GM18505 (cell line): Measurements from ENCODE around the gene MERTK.
"Not testable (repeated sequence)": the region's sequence is repeated elsewhere in the genome, so short reads cannot be mapped to it uniquely, and the experiment has no call there.

Source experiments
- ATAC-seq: cut with Tn5 transposase; IDR thresholded peaks from one replicate; pipeline ENCODE4 v1.9.1; 2021; ENCODE audit not compliant: unreplicated experiment
- POLR2A ChIP-seq: IDR thresholded peaks from 4 replicates; pipeline ENCODE4 v1.6.1; 2011; ENCODE audit warnings: borderline replicate concordance; ENCODE audit not compliant: insufficient read depth, insufficient read length; ENCODE audit errors: extremely low read depth

The MERTK gene

GRCh38 chr2:111945444-111946293 is 47.3 kb downstream of the MERTK start:
- no peak for TF ChIP-seq POLR2A
- ATAC-seq, result no peak

GRCh38 chr2:111946294-111947114 is 48.1 kb downstream of the MERTK start:
- no peak for ATAC-seq
- no peak for TF ChIP-seq POLR2A

DNA sequence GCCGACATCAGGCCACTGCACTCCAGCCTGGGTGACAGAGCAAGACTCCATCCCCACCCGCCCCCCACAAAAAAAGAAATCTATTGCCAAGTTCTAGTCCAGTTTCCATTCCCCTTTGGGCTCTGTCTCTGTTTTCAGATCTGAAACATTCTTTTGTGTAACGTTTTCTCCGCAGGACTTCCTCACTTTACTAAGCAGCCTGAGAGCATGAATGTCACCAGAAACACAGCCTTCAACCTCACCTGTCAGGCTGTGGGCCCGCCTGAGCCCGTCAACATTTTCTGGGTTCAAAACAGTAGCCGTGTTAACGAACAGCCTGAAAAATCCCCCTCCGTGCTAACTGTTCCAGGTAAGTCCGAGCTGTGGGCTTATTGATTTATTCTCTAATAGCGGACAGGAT is 48.8 kb downstream of the MERTK start:
- no peak for TF ChIP-seq POLR2A
- no peak for ATAC-seq

DNA sequence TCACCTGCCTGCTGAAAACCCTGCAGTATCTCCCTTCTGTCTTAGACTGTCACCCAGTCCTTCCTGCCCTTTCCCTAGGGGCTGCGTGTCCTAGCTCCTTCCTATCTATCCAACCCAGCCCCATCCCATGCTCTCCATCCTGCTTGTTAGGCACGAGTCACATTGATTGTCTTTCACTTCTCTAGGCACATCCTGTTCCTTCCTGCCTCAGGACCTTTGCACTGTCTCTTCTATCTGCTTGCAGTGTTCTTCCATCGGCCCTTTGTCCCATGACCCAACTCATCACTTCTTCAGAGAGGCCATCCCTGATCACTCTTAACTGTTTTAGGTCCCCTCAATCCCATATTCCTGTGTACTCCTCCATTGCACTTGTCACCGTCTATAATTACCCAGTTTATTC is 50.4 kb downstream of the MERTK start:
- ATAC-seq, result no peak
- no peak for TF ChIP-seq POLR2A

DNA sequence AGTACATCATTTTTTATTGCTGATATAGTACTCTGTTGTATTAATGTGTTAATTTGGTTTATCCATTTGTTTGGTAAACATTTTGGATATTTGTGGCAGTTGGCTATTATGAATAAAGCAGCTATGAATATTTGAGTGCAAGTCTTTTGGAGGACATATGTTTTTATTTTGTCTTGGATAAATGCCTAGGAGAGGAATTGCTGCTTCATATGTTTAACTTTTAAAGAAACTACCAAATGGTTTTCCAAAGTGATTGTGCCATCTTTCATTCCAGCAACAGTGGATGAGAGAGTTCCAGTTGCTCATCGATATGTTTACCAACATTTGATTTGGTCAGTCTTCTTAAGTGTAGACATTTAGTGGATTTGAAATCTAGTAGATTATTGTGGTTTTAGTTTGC is 51.8 kb downstream of the MERTK start:
- TF ChIP-seq POLR2A, result no peak
- ATAC-seq, result no peak

DNA sequence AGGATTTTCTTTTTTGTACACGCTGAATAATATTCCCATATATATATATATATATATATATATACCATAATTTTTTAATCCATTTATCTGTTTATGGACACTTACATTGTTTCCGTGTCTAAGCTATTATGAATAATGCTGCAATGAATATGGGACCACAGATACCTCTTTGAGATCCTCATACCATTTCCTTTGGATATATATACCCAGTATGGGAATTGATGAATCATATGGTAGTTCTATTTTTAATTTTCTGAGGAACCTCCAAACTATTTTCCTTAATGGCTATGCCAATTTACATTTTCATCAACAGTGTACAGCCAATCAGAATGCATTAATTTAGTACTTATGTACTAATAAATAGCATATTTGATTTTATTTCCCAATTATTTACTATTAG is 53.1 kb downstream of the MERTK start:
- TF ChIP-seq POLR2A, result no peak
- ATAC-seq, result no peak

DNA sequence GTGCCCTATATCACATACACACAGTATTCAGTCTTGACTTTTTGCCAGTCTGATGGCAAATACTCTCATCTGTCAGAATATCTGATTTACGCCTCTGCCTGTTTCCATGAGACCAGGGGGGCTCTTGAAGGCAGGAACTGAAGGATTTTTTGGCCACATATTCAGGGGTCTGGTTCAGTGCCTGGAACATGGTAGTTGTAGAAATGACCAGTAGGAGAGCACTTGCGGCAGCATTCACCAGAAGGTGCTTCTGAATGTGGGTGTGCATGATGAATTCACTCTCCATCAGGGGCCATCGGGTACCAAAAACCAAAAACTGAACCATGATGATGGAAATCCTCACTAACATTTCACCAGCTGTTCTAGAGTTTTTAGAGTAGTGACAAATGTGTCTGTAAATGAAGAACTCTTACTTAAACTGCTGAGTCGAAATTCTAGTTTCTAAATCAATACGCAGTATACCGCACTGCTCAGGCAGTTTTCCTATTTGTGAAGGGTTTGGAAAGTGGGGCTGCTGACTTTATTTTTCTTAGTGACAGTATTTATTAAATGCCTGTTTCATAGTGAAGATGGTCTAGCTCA is 54.6 kb downstream of the MERTK start:
- no peak for TF ChIP-seq POLR2A
- no peak for ATAC-seq

DNA sequence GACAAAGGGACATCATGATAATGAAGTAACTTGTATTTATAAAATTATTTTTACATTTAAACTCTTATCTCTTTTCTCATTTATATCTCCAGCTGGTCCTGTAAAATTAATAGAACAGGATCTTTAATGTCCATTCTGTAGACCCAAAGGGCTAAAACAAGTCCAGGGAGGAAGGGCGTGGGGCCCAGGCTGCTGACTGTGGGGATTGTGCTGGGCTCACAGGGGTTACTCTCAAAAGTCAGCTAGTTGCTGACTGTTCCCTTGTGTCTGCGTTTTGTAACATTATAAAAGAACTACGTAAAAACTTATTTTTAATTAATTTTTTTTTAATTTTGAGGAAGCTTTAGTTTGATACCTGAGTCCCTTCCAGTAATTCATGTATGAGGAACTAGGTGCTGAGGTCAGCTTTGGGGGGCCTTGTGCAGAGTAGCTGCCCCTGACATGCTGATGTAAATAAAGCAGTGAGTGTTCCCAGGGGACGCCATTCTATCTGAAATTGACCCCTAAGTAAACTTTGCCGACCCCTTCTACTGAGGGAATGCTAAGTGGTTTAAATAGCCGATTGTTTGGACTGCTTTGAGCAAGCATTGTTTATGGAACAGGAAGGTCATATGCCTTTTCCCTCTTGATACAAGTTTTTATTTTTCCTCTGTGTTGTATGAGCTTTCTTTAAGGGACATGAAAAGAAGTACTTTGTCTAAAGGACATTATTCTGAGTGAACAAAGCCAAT is 56.4 kb downstream of the MERTK start:
- no peak for ATAC-seq
- no peak for TF ChIP-seq POLR2A

GRCh38 chr2:111957872-111958354 is 59.5 kb downstream of the MERTK start:
- TF ChIP-seq POLR2A, result no peak
- no peak for ATAC-seq

DNA sequence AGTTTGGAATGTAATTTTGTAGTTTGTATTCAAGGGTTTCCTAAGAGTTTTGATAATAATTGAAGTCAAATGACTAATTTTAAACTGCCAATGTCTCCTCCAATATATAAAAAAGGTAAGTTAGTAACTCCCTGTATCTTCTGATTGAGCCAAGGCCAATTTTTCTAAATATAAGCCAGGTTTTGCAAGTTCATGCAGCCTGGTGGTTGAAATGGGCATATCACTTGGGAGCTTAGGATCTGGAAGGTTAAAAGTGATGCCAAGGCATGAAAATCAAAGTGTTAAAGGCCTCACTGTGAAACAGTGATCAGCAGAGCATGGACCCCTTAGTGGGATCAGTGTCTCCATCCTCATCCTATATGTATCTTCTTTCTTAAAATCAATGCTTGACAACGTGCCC is 60.5 kb downstream of the MERTK start:
- TF ChIP-seq POLR2A, result no peak
- ATAC-seq, result no peak

DNA sequence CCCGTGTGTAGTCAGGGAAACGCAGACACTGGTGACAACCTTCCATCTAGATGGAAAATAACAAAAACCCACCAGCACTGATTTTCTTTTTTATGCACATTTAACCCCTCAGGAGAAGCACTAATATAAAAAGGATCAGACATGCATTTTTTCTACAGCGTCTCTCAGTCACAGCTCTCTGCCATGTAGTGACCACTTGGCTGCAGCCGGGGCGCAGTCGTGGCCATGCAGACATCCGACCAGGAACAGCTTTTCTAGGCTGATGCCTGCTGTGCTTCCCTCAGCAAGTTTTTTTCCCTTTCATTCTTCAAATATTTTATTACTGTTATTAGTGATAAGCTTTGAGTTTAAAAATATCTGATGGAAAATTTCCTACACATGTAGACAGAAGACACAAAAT is 63.3 kb downstream of the MERTK start:
- no peak for TF ChIP-seq POLR2A

GRCh38 chr2:111963086-111963485 is 64.7 kb downstream of the MERTK start:
- not testable (repeated sequence) for ATAC-seq

More for the DNA sequence above, 63.3 kb downstream of the MERTK start:
- no peak for ATAC-seq

GRCh38 chr2:111963508-111963907 is 65.1 kb downstream of the MERTK start:
- not testable (repeated sequence) for ATAC-seq

- no peak for ATAC-seq
- no peak for TF ChIP-seq POLR2A
Observed at GRCh38 chr2:111965062-111965461, 66.7 kb downstream of the MERTK start.

DNA sequence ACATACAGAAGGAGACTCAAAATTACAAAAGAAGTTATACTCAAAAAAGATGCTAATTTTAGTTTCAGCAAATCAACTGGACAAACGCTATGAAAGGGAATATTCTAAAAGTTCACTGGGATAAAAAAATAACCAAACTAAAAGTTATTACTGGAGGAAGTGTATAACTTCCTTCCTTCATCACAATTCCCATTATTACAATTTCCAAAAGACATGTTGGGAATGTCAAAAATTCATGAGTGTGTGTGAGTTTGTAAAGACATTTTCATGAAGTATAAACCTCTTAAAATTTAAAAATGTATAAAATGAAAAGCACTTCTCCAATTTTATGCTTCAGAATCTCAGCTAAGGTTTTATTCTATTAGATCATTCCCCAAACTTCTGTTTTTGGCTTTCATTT is 67.8 kb downstream of the MERTK start:
- no peak for ATAC-seq
- TF ChIP-seq POLR2A, result no peak
